ENCODE data around the gene CDIPT. TPM values are rescaled to one million over a fixed set of nuclear protein-coding genes. Genes with fewer than 3 reads are reported as not detected.

CDIPT gene
- total RNA-seq, 1 experiment from 2014 or later, result 57.1 TPM

GRCh38 chr16:29901607-29901945, 38.5 kb upstream of the CDIPT start:
- Histone ChIP-seq H3K36me3 (ENCODE audit: control insufficient read depth, insufficient read depth, low read length) (no peaks in the 10 kb centered on the region), H3K4me1 (peaks cover 22% of the 10 kb centered on the region; the same call in 1 of the 2 replicates), H3K27me3 (replicated peaks; ENCODE audit: control insufficient read depth, insufficient read depth, low read length) (no peaks in the 10 kb centered on the region), H3K9me3 (no peaks in the 10 kb centered on the region), H3K4me3 (ENCODE audit: low read depth, low read length) (no peak overlapping the region; the same call in 1 of the 2 replicates)
- DNase-seq, result no peak
- Mint-ChIP-seq H3K9me3 (ENCODE audit: unreplicated experiment) (no peaks in the 10 kb centered on the region), H3K36me3 (ENCODE audit: insufficient read depth, unreplicated experiment) (peaks cover 7% of the 10 kb centered on the region), H3K4me3 (ENCODE audit: unreplicated experiment) (peak overlapping the region; percentile 55), H3K27me3 (ENCODE audit: insufficient read depth, unreplicated experiment) (no peaks in the 10 kb centered on the region), H3K4me1 (ENCODE audit: low read depth, unreplicated experiment) (peaks cover 22% of the 10 kb centered on the region), H3K27ac (ENCODE audit: unreplicated experiment) (no peak overlapping the region)
- BruUV-seq (replicated peaks), result no TSS peak
- POLR2A ChIA-PET, result interaction anchor here (1.3 kb wide), 1 partner anchor 25 kb away, joined by 12 read pairs; the partner anchor contains the start of gene KCTD13
- TF ChIP-seq, protein P1, sequence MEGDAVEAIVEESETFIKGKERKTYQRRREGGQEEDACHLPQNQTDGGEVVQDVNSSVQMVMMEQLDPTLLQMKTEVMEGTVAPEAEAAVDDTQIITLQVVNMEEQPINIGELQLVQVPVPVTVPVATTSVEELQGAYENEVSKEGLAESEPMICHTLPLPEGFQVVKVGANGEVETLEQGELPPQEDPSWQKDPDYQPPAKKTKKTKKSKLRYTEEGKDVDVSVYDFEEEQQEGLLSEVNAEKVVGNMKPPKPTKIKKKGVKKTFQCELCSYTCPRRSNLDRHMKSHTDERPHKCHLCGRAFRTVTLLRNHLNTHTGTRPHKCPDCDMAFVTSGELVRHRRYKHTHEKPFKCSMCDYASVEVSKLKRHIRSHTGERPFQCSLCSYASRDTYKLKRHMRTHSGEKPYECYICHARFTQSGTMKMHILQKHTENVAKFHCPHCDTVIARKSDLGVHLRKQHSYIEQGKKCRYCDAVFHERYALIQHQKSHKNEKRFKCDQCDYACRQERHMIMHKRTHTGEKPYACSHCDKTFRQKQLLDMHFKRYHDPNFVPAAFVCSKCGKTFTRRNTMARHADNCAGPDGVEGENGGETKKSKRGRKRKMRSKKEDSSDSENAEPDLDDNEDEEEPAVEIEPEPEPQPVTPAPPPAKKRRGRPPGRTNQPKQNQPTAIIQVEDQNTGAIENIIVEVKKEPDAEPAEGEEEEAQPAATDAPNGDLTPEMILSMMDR (IDR thresholded peaks at IDR 0.05; ENCODE audit: insufficient read depth in 1 of 2, low read depth in 1 of 2, low read length in 1 of 2, severe bottlenecking in 1 of 2, unreplicated experiment in 1 of 2), result no peak
- intact Hi-C loops (cut with micrococcal nuclease; ENCODE audit: unreplicated experiment), result loop anchor here (5.0 kb wide), 1 partner anchor 84 kb away; the partner anchor contains the start of gene PAGR1
- CTCF ChIA-PET, result no interaction called here

- H3K9me3 ChIP-seq, result no peaks in the 10 kb centered on the region
- H3K4me3 Mint-ChIP-seq (ENCODE audit: unreplicated experiment), result peak overlapping the region; percentile 93
- H3K4me1 ChIP-seq, result peaks cover 22% of the 10 kb centered on the region; the same call in 1 of the 2 replicates
- CTCF ChIA-PET, result interaction anchor here (0.6 to 2.4 kb wide), 3 partner anchors 51 to 202 kb away, joined by 3 to 9 read pairs (median 4); no protein-coding TSS in a partner anchor
- peak overlapping the region; percentile 66 for H3K4me3 ChIP-seq (ENCODE audit: low read depth, low read length)
- H3K27me3 ChIP-seq (replicated peaks; ENCODE audit: control insufficient read depth, insufficient read depth, low read length), result no peaks in the 10 kb centered on the region
- BruUV-seq (replicated peaks), result TSS peak; percentile 18
- intact Hi-C loops (cut with micrococcal nuclease; ENCODE audit: unreplicated experiment), result loop anchor here (5.0 kb wide), 1 partner anchor 84 kb away; the partner anchor contains the start of gene PAGR1
- no peaks in the 10 kb centered on the region for H3K36me3 ChIP-seq (ENCODE audit: control insufficient read depth, insufficient read depth, low read length)
- H3K27me3 Mint-ChIP-seq (ENCODE audit: insufficient read depth, unreplicated experiment), result no peaks in the 10 kb centered on the region
- TF ChIP-seq, protein P1 (IDR thresholded peaks at IDR 0.05; ENCODE audit: insufficient read depth in 1 of 2, low read depth in 1 of 2, low read length in 1 of 2, severe bottlenecking in 1 of 2, unreplicated experiment in 1 of 2), result no peak
- H3K36me3 Mint-ChIP-seq (ENCODE audit: insufficient read depth, unreplicated experiment), result peaks cover 6% of the 10 kb centered on the region
- no peak for DNase-seq
- no peaks in the 10 kb centered on the region for H3K9me3 Mint-ChIP-seq (ENCODE audit: unreplicated experiment)
- H3K4me1 Mint-ChIP-seq (ENCODE audit: low read depth, unreplicated experiment), result peaks cover 22% of the 10 kb centered on the region
- H3K27ac Mint-ChIP-seq (ENCODE audit: unreplicated experiment), result peak overlapping the region; percentile 88
- POLR2A ChIA-PET, result interaction anchor here (1.2 to 2.1 kb wide), 3 partner anchors 25 to 72 kb away, joined by 6 to 18 read pairs (median 12); partner anchors contain the start of genes KCTD13 and TAOK2
These were observed 38.0 kb upstream of the CDIPT start for GRCh38 chr16:29900888-29901606.

DNA sequence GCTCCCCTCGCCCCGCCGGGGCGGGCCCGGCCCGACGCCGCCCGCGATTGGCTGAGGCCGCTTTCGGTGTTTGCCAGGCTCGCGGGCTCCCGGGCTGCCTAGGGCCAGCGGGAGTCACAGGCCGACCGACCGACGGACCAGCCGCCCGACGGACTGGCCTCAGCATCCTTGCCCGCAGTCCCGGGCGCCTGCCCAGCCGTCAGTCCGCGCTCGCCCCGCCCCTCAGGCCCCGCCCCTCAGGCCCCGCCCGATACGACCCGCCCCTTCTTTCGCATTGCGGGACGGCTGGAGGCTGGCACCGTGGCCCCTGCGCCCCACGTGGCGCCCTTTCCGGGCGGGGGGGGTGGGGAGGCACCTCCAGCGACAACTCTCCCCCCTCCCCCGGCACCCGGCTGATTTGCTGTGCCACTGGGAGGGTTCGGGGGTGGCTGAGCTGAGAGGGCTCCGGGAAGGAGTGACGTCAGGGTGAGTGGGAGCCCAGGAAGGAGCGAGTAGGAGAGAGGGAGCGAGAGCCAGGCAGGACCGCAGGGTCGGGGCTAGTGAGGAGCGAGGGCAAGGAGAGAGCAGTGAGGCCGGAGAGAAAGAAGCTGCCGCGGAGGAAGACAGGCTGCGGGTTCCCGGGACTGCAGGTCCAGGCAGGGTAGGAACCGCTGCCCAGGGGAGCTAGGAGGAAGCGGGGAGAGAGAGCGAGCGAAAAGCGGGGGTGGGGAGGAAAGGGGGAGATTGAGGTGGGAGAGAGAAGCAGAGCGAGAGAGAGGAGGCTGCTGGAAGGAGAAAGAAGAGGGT, 37.3 kb upstream of the CDIPT start, which contains the start of gene ASPHD1:
Gene ASPHD1, plus strand, starts transcription at position 387 of the 786 bp plus-strand sequence. CDS start 484 bp downstream, outside the sequence.
- peak; percentile 73 to 83 for DNase-seq
- Mint-ChIP-seq H3K9me3 (ENCODE audit: unreplicated experiment) (no peaks in the 10 kb centered on the region), H3K4me1 (ENCODE audit: low read depth, unreplicated experiment) (peaks cover 22% of the 10 kb centered on the region), H3K36me3 (ENCODE audit: insufficient read depth, unreplicated experiment) (peaks cover 6% of the 10 kb centered on the region), H3K27me3 (ENCODE audit: insufficient read depth, unreplicated experiment) (no peaks in the 10 kb centered on the region), H3K4me3 (ENCODE audit: unreplicated experiment) (peak within 1 kb of the TSS; percentile 93), H3K27ac (ENCODE audit: unreplicated experiment) (peak within 1 kb of the TSS; percentile 88)
- CTCF ChIA-PET, result interaction anchor here (0.6 to 2.4 kb wide), 10 partner anchors 26 to 201 kb away, joined by 3 to 9 read pairs (median 4); partner anchors contain the start of genes KCTD13, TAOK2 and TMEM219
- Histone ChIP-seq H3K4me3 (ENCODE audit: low read depth, low read length) (peak within 1 kb of the TSS; percentile 66), H3K36me3 (ENCODE audit: control insufficient read depth, insufficient read depth, low read length) (no peaks in the 10 kb centered on the region; the same call in 1 of the 2 replicates), H3K4me1 (peaks cover 22% of the 10 kb centered on the region; the same call in 1 of the 2 replicates), H3K9me3 (no peaks in the 10 kb centered on the region), H3K27me3 (replicated peaks; ENCODE audit: control insufficient read depth, insufficient read depth, low read length) (no peaks in the 10 kb centered on the region)
- intact Hi-C loops (cut with micrococcal nuclease; ENCODE audit: unreplicated experiment), result loop anchor here (5.0 kb wide), 1 partner anchor 83 kb away; the partner anchor contains the start of gene PAGR1
- POLR2A ChIA-PET, result interaction anchor here (0.5 to 2.1 kb wide), 5 partner anchors 26 to 80 kb away, joined by 4 to 18 read pairs (median 9); partner anchors contain the start of genes KCTD13 and TAOK2
- TF ChIP-seq, protein P1 (IDR thresholded peaks at IDR 0.05; ENCODE audit: insufficient read depth in 1 of 2, low read depth in 1 of 2, low read length in 1 of 2, severe bottlenecking in 1 of 2, unreplicated experiment in 1 of 2), result no peak
- BruUV-seq (replicated peaks), result no TSS peak
